Activated T-helper 17 cell treated with anti-CD3 and anti-CD28 coated beads, Interleukin-2, amount 50 U/mL, for 72 hours (primary cell): ENCODE data around the gene DNAJB13. TPM values are rescaled to one million over a fixed set of nuclear protein-coding genes. Genes with fewer than 3 reads are reported as not detected.

Experiments used
- ATAC-seq: fragments of 150-1000 bp; cut with Tn5 transposase; replicated peaks from 2 replicates; pipeline ENCODE4 v1.10.0; 2021; ENCODE audit warnings: mild to moderate bottlenecking, moderate library complexity
- H3K27ac Mint-ChIP-seq: one replicate; pipeline ENCODE4 v1.8.0; 2022; ENCODE audit warnings: mixed read lengths
- H3K27me3 Mint-ChIP-seq: one replicate; pipeline ENCODE4 v1.8.0; 2022; ENCODE audit warnings: mixed read lengths
- H3K36me3 Mint-ChIP-seq: one replicate; pipeline ENCODE4 v1.8.0; 2022; ENCODE audit warnings: low read depth, mild to moderate bottlenecking, mixed read lengths
- H3K4me1 Mint-ChIP-seq: one replicate; pipeline ENCODE4 v1.8.0; 2022; ENCODE audit warnings: mixed read lengths
- H3K4me3 Mint-ChIP-seq: one replicate; pipeline ENCODE4 v1.8.0; 2022; ENCODE audit warnings: mild to moderate bottlenecking, mixed read lengths
- H3K9me3 Mint-ChIP-seq: one replicate; pipeline ENCODE4 v1.8.0; 2022; ENCODE audit warnings: mixed read lengths
- total RNA-seq, 2 donors: library from RNA; stranded (reverse); gene quantifications; one replicate each; pipeline ENCODE4 v1.2.3, GENCODE V29; 2022

The DNAJB13 gene
- total RNA-seq, 2 donors from 2014 or later = 1.2 TPM; not detected in 1

DNA sequence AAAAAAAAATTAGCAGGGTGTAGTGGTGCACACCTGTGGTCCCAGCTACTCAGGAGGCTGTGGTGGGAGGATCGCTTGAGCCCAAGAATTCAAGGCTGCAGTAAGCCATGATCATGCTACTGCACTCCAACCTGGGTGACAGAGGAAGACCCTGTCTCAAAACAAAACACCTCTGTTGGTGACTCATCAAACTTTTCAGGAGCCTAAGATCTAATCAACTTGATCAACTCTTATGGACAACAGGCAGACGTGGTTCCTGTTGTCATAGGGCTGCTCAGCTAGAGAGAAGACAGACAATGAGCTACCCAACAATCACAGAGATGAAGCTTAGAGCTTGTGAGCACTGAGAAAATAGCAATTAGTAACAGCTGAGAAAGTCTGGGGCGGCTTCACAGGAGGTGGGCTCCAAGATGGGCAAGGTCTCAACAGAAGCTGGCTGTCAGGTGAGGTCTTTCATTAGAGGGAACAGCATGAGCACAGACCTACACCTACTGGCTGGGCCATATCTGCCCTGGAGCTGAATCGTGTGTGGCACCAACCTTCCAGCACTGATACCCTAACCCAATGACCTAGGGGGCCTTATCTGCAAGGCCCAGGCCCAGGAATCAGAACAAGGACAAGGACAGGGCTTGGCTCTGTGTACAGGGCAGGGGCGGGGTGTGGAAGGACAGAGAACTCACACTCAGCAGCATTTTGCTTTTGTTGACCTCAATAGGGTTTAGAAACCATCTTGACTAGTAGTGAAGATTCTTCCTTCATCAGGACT, 65.3 kb downstream of the DNAJB13 start:
- no peak for ATAC-seq
- H3K4me3 Mint-ChIP-seq = peak overlapping the region; percentile 48
- H3K36me3 Mint-ChIP-seq = peaks cover 36% of the 10 kb centered on the region
- H3K27me3 Mint-ChIP-seq = no peaks in the 10 kb centered on the region
- H3K27ac Mint-ChIP-seq = no peak overlapping the region
- peaks cover 31% of the 10 kb centered on the region for H3K4me1 Mint-ChIP-seq
- peaks cover 4% of the 10 kb centered on the region for H3K9me3 Mint-ChIP-seq

DNA sequence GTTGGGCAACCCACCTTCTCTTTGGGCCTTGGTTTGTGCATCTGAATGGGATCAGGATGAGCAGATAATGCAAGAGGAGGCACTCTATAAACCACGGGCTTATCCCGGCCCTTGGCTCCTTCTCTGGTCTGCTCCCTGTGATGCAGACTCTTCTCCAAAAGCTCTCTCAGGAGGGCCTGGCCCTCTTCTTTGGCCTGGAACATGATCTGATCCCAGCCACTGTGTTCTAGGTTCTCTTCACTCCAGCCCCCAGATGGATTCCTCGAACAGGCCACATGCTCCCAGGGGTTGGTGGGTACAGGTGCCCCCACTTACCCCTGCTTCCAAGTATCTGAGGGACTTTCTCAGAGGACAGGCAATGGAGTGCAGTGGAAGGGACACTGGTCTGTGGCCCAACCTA, 66.8 kb downstream of the DNAJB13 start:
- H3K27ac Mint-ChIP-seq = no peak overlapping the region
- ATAC-seq = no peak
- H3K4me1 Mint-ChIP-seq = peaks cover 23% of the 10 kb centered on the region
- H3K36me3 Mint-ChIP-seq = peaks cover 20% of the 10 kb centered on the region
- H3K9me3 Mint-ChIP-seq = no peaks in the 10 kb centered on the region
- no peak overlapping the region for H3K4me3 Mint-ChIP-seq
- no peaks in the 10 kb centered on the region for H3K27me3 Mint-ChIP-seq

DNA sequence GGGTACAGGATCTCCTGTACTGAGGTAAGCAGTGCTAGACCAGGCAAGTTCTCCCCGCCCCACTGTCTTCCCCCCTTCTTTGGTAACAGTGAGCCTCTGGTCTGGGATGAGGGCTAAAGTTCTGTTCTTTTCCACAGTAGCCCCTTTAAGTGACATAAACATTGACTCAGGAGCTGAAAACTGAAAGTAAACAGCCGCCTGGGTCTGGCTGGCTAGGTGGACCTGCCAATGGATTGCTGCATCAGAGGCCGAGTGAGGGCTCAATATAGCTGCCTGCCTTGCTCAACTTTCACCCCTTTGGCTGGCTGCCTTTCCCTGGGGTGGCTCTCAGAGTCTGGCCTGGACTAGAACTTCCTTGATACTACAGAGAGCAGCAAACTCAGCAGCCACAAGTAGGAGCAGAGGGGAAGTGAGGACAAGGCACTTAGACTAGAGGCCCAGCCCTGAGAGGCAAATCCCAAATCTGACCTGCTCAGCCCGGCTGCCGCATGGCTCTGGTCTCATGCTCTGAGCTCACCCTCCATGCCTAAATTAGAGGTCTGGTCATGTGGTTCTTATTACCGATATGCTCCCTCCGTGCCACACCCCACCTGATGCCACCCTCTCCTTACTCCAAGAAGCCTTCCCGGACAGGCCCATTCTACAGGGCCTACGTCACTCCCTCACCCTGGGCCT, 67.6 kb downstream of the DNAJB13 start:
- Mint-ChIP-seq H3K4me1 (peaks cover 26% of the 10 kb centered on the region), H3K4me3 (no peak overlapping the region), H3K27me3 (no peaks in the 10 kb centered on the region), H3K36me3 (peaks cover 21% of the 10 kb centered on the region), H3K27ac (no peak overlapping the region), H3K9me3 (no peaks in the 10 kb centered on the region)
- no peak for ATAC-seq

DNA sequence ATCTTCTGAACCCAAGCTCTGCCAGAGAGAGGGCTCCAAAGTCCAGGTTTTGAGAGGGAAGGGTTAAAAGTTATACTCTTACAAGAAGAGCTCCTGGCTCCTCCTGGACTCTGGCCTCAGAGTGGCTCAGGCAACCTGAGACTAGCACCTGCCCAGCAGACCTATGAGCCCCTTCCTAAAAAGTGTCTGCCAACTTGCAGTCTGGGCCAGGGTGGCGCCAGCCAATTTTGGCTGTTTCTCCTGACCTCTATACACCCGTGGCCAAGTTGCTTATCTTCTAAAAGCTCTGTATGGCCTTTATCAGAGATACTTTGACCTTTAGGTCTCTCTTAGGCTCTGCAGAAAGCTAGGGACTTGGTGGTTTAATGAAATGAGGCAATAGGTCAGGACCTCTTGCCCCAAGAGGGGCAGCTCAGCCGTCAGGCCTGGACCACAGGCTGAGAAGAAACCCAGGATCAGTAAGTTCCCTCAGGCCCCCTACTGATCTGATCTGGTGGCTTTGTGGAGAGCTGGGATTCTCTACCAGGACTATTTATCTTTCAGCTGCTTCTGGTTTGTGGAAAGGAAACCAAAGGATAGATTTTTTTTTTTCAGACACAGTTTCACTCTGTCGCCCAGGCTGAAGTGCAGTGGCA, 68.4 kb downstream of the DNAJB13 start:
- H3K27ac Mint-ChIP-seq = no peak overlapping the region
- ATAC-seq = peak; percentile 22
- peaks cover 28% of the 10 kb centered on the region for H3K4me1 Mint-ChIP-seq
- peaks cover 28% of the 10 kb centered on the region for H3K36me3 Mint-ChIP-seq
- H3K4me3 Mint-ChIP-seq = no peak overlapping the region
- no peaks in the 10 kb centered on the region for H3K9me3 Mint-ChIP-seq
- H3K27me3 Mint-ChIP-seq = no peaks in the 10 kb centered on the region

DNA sequence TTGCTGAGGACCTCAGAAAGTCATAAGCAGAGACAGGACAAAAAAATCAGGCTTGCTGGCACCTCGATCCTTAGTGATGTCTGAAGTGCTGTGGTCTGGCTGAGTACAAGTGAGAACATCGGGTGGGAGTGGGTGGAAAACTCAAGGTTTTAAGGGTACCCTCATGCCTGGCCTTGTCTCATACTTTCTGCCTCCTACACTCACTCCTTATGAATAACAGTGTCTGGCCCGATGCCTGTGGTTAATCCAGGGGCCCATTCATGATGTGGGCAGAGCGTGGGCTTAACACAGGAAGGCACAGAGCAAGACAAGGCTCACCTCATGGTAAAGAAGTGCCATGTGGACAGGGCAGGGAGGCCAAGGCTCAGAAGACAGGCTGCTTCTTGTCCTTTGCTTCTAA, 69.0 kb downstream of the DNAJB13 start:
- peaks cover 29% of the 10 kb centered on the region for H3K4me1 Mint-ChIP-seq
- H3K9me3 Mint-ChIP-seq = no peaks in the 10 kb centered on the region
- no peak overlapping the region for H3K27ac Mint-ChIP-seq

More for the DNA sequence above, 69.0 kb downstream of the DNAJB13 start:
- Mint-ChIP-seq H3K36me3 (peaks cover 30% of the 10 kb centered on the region), H3K27me3 (no peaks in the 10 kb centered on the region), H3K4me3 (no peak overlapping the region)
- peak; percentile 88 for ATAC-seq

Other genes starting within 250 kb of the DNAJB13 start
- 100 to 1,000 TPM in 1 of 2 donors, 10 to 100 TPM in 1; 78.6 to 113 TPM for gene RAB6A, start 190.0 kb upstream of the DNAJB13 start, total RNA-seq
- gene MRPL48, start 163.2 kb upstream of the DNAJB13 start, total RNA-seq = 10 to 100 TPM; 28.1 to 39.6 TPM
- gene COA4, start 74.2 kb upstream of the DNAJB13 start, total RNA-seq = 100 to 1,000 TPM in 1 of 2 donors, 10 to 100 TPM in 1; 56.2 to 104 TPM
- 10 to 100 TPM; 32.0 to 40.6 TPM for gene PAAF1, start 74.0 kb upstream of the DNAJB13 start, total RNA-seq
- 100 to 1,000 TPM; 199 to 269 TPM for gene UCP2, start 31.8 kb downstream of the DNAJB13 start, total RNA-seq
- gene UCP3, start 58.1 kb downstream of the DNAJB13 start, total RNA-seq = 1 to 10 TPM; 4.3 to 6.6 TPM
- gene C2CD3, start 220.0 kb downstream of the DNAJB13 start, total RNA-seq = 10 to 100 TPM; 35.3 to 37.9 TPM
- gene PPME1, start 220.3 kb downstream of the DNAJB13 start, total RNA-seq = 10 to 100 TPM; 47.9 to 98.5 TPM